ENCODE results near the gene EMILIN3.

GRCh38 chr20:41355192-41355591 is 11.4 kb downstream of the EMILIN3 start:
- TF ChIP-seq CTCF (conservative IDR thresholded peaks at IDR 0.05; ENCODE audit: low read depth, low read length) (no peak), RAD21 (IDR thresholded peaks at IDR 0.05; ENCODE audit: low read length) (no peak), SMC3 (IDR thresholded peaks at IDR 0.05; ENCODE audit: low read depth, low read length) (no peak), FOS (IDR thresholded peaks at IDR 0.05; ENCODE audit: low read depth, low read length) (no peak), POLR2A (IDR thresholded peaks at IDR 0.05; ENCODE audit: low read depth, low read length) (no peak), RCOR1 (IDR thresholded peaks at IDR 0.05; ENCODE audit: insufficient replicate concordance, low read length) (no peak), BHLHE40 (IDR thresholded peaks at IDR 0.05; ENCODE audit: low read depth, low read length) (no peak), USF2 (IDR thresholded peaks at IDR 0.05; ENCODE audit: low read depth, low read length) (no peak), MAFK (IDR thresholded peaks at IDR 0.05; ENCODE audit: low read depth, low read length) (no peak), ELK1 (IDR thresholded peaks at IDR 0.05; ENCODE audit: borderline replicate concordance, low read depth, low read length) (no peak), MXI1 (IDR thresholded peaks at IDR 0.05; ENCODE audit: borderline replicate concordance, low read depth, low read length) (no peak), CEBPB (IDR thresholded peaks at IDR 0.05; ENCODE audit: low read depth, low read length) (no peak), RFX5 (IDR thresholded peaks at IDR 0.05; ENCODE audit: low read depth, low read length) (no peak), CHD1 (IDR thresholded peaks at IDR 0.05; ENCODE audit: low read depth, low read length) (no peak)

All from IMR-90 (cell line).